Sigmoid colon (tissue), 7 donors: Measurements from ENCODE around the gene MTG2. TPM values are rescaled to one million over a fixed set of nuclear protein-coding genes. Genes with fewer than 3 reads are reported as not detected.

Experiments used
- DNase-seq: peaks from one replicate; pipeline ENCODE4 v3.0.0-alpha.2; 2019
- H3K27ac ChIP-seq, 4 donors: fragments of 200-600 bp; sonication (generic); one replicate each; pipeline ENCODE4 v1.5.1; 2016 to 2019; ENCODE audit warnings: mild to moderate bottlenecking in 1 of 4
- H3K27me3 ChIP-seq, 3 donors: fragments of 200-600 bp; sonication (generic); one replicate each; pipeline ENCODE4 v1.5.1; 2019; ENCODE audit warnings: mild to moderate bottlenecking in 1 of 3
- H3K36me3 ChIP-seq, 4 donors: fragments of 200-600 bp; sonication (generic); one replicate each; pipeline ENCODE4 v1.5.1; 2016 to 2019
- H3K4me1 ChIP-seq, 4 donors: fragments of 200-600 bp; sonication (generic); one replicate each; pipeline ENCODE4 v1.5.1; 2017 to 2019
- H3K4me3 ChIP-seq, 4 donors: fragments of 200-600 bp; sonication (generic); one replicate each; pipeline ENCODE4 v1.5.1; 2017 to 2019; ENCODE audit warnings: mild to moderate bottlenecking in 2 of 4, moderate library complexity in 1 of 4
- H3K9me3 ChIP-seq, 4 donors: fragments of 200-600 bp in 3 of 4; sonication (generic) in 3 of 4; one replicate each; pipeline versions ENCODE4 v1.5.1 to v1.6.1; 2013 to 2019
- CTCF ChIP-seq, 4 experiments: fragments of 450-650 bp in 3 of 4; fragments of 200-600 bp in 1 of 4; IDR thresholded peaks; one replicate each; pipeline ENCODE4 v1.5.1; 2016 to 2019; ENCODE audit warnings: antibody characterized with exemption in 4 of 4, mild to moderate bottlenecking in 3 of 4, moderate library complexity in 2 of 4
- EP300 ChIP-seq, 4 donors: sonication (generic); formaldehyde crosslinking; IDR thresholded peaks; one replicate each; pipeline ENCODE4 v1.6.1; 2017; ENCODE audit warnings: antibody characterized with exemption in 4 of 4
- POLR2A ChIP-seq, 2 donors: fragments of 450-650 bp; IDR thresholded peaks; one replicate each; pipeline ENCODE4 v1.6.1; 2016; ENCODE audit warnings: antibody characterized with exemption in 2 of 2, mild to moderate bottlenecking in 2 of 2, moderate library complexity in 2 of 2
- POLR2AphosphoS5 ChIP-seq, 4 donors: sonication (generic); formaldehyde crosslinking; IDR thresholded peaks; one replicate each; pipeline ENCODE4 v1.6.1; 2017; ENCODE audit warnings: antibody characterized with exemption in 4 of 4
- WGBS, 2 donors: extraction: QIAGEN DNeasy Blood & Tissue Kit; methylation state at CpG; one replicate each; pipeline ENCODE4 v1.1.7; 2013; 5-methylcytosine and 5-hydroxymethylcytosine counted together
- intact Hi-C: fragments of 100-400 bp; cut with DNase I; formaldehyde crosslinking; loops from one replicate; pipeline ENCODE4 v1.15.1; 2023
- polyA plus RNA-seq, 3 donors: library from polyadenylated mRNA; stranded (reverse); fragments of 200-250 nt; gene quantifications; one replicate each; pipeline ENCODE4 v1.2.3, GENCODE V29; 2013
- total RNA-seq, 4 donors: library from RNA; depleted of rRNA; stranded (reverse); fragments of >200 nt; gene quantifications; one replicate each; pipeline ENCODE4 v1.1.0, GENCODE V29; 2016
- donor health status: healthy with polysubstance abuse.
- donor health status: Bipolar disorder and iron deficiency.
- donor health status: healthy.

Gene MTG2
- total and polyA plus RNA-seq, 7 donors: 13.3 to 32.3 (median 23.9) TPM

GRCh38 chr20:62212299-62212698 lies 29.5 kb downstream of the MTG2 start:
- peaks cover 12 to 74% (median 57%) of the 10 kb centered on the region in 3 donors for H3K27me3 ChIP-seq
- DNase-seq: no peak

GRCh38 chr20:62214067-62214466 lies 31.2 kb downstream of the MTG2 start:
- Histone ChIP-seq H3K9me3 (no peaks in the 10 kb centered on the region), H3K36me3 (no peaks in the 10 kb centered on the region), H3K27ac (no peak overlapping the region), H3K27me3 (peaks cover 29 to 91% (median 75%) of the 10 kb centered on the region in 3 donors), H3K4me1 (peaks cover 0 to 4% (median 1%) of the 10 kb centered on the region in 4 donors), H3K4me3 (no peak overlapping the region)
- DNase-seq: no peak
- no peak for TF ChIP-seq POLR2A (IDR thresholded peaks at IDR 0.05)
- no peak for TF ChIP-seq EP300 (IDR thresholded peaks at IDR 0.05)
- intact Hi-C loops: no loop called here
- WGBS, 2 donors: 25 to 54% methylated on average over 12 of the region's 12 CpGs

More at GRCh38 chr20:62212299-62212698, 29.5 kb downstream of the MTG2 start:
- intact Hi-C loops: no loop called here
- H3K4me3 ChIP-seq: no peak overlapping the region
- H3K9me3 ChIP-seq: no peaks in the 10 kb centered on the region
- H3K27ac ChIP-seq: no peak overlapping the region
- TF ChIP-seq POLR2AphosphoS5 (IDR thresholded peaks at IDR 0.05): no peak
- no peak for TF ChIP-seq POLR2A (IDR thresholded peaks at IDR 0.05)
- TF ChIP-seq EP300 (IDR thresholded peaks at IDR 0.05): no peak
- H3K4me1 ChIP-seq: no peaks in the 10 kb centered on the region
- no peaks in the 10 kb centered on the region for H3K36me3 ChIP-seq
- 39 to 47% methylated on average over 10 of the region's 10 CpGs for WGBS, 2 donors

- TF ChIP-seq EP300 (IDR thresholded peaks at IDR 0.05): no peak
Observed at GRCh38 chr20:62215020-62215990, 32.5 kb downstream of the MTG2 start.

GRCh38 chr20:62215991-62216635 lies 33.3 kb downstream of the MTG2 start:
- Histone ChIP-seq H3K27ac (no peak overlapping the region), H3K4me3 (no peak overlapping the region), H3K36me3 (no peaks in the 10 kb centered on the region), H3K4me1 (peaks cover 0 to 19% (median 18%) of the 10 kb centered on the region in 4 donors), H3K9me3 (no peaks in the 10 kb centered on the region), H3K27me3 (peaks cover 40 to 86% (median 77%) of the 10 kb centered on the region in 3 donors)
- intact Hi-C loops: no loop called here
- TF ChIP-seq POLR2AphosphoS5 (IDR thresholded peaks at IDR 0.05): no peak
- WGBS, 2 donors: 80 to 81% methylated on average over 40 of the region's 40 CpGs
- DNase-seq: no peak

More at GRCh38 chr20:62215020-62215990, 32.5 kb downstream of the MTG2 start:
- peaks cover 35 to 86% (median 77%) of the 10 kb centered on the region in 3 donors for H3K27me3 ChIP-seq
- no peak overlapping the region for H3K27ac ChIP-seq
- H3K4me1 ChIP-seq: peaks cover 0 to 11% (median 10%) of the 10 kb centered on the region in 4 donors
- H3K9me3 ChIP-seq: no peaks in the 10 kb centered on the region
- WGBS, 2 donors: 61 to 82% methylated on average over 29 of the region's 29 CpGs
- no peak overlapping the region for H3K4me3 ChIP-seq
- H3K36me3 ChIP-seq: no peaks in the 10 kb centered on the region
- DNase-seq: no peak
- intact Hi-C loops: no loop called here

GRCh38 chr20:62216636-62217566 lies 34.1 kb downstream of the MTG2 start:
- intact Hi-C loops: no loop called here
- TF ChIP-seq CTCF (IDR thresholded peaks at IDR 0.05) (no peak), EP300 (IDR thresholded peaks at IDR 0.05) (no peak), POLR2AphosphoS5 (IDR thresholded peaks at IDR 0.05) (no peak), POLR2A (IDR thresholded peaks at IDR 0.05) (no peak)
- Histone ChIP-seq H3K4me1 (peaks cover 0 to 19% (median 18%) of the 10 kb centered on the region in 4 donors), H3K9me3 (no peaks in the 10 kb centered on the region), H3K27me3 (peaks cover 48 to 86% (median 78%) of the 10 kb centered on the region in 3 donors), H3K36me3 (no peaks in the 10 kb centered on the region), H3K4me3 (no peak overlapping the region), H3K27ac (no peak overlapping the region)
- no peak for DNase-seq
- WGBS, 2 donors: 63 to 71% methylated on average over 26 of the region's 26 CpGs
